Activated T-cell treated with anti-CD3 and anti-CD28 coated beads for 24 hours (primary cell): ENCODE results near the gene HPD.
"Not testable (repeated sequence)": the region's sequence is repeated elsewhere in the genome, so short reads cannot be mapped to it uniquely, and the experiment has no call there.

ENCODE experiments used
- DNase-seq: peaks from one replicate; pipeline ENCODE4 v3.0.0-alpha.2; 2020; ENCODE audit warnings: low read depth

HPD gene

GRCh38 chr12:121866331-121866730 lies 7.7 kb upstream of the HPD start:
- DNase-seq: no peak

GRCh38 chr12:121861636-121862254 lies 3.1 kb upstream of the HPD start:
- no peak for DNase-seq

GRCh38 chr12:121860699-121861098 lies 2.0 kb upstream of the HPD start:
- DNase-seq: not testable (repeated sequence)

DNA sequence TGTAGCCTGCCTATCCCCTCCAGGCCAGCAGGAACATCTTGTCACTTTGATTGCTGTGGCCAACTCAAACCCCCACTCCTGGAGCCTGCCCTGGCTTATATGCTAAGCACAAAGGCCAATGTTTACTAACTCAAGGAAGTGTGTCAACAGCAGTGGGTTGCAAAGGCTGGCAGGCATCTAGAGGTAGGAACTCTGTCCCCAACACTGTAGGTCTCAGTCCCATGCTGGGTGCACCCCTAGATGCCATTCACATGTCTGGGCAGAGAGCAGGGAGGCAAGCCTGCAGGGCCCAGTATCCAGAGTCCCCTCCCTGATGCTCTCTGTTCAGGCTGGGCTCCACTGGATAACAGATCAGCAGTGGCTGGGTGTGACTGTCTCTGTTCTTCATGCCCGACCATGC lies 1.6 kb upstream of the HPD start:
- DNase-seq: no peak

- no peak for DNase-seq
Measured at GRCh38 chr12:121858318-121858661, 369 bp downstream of the HPD start.

DNA sequence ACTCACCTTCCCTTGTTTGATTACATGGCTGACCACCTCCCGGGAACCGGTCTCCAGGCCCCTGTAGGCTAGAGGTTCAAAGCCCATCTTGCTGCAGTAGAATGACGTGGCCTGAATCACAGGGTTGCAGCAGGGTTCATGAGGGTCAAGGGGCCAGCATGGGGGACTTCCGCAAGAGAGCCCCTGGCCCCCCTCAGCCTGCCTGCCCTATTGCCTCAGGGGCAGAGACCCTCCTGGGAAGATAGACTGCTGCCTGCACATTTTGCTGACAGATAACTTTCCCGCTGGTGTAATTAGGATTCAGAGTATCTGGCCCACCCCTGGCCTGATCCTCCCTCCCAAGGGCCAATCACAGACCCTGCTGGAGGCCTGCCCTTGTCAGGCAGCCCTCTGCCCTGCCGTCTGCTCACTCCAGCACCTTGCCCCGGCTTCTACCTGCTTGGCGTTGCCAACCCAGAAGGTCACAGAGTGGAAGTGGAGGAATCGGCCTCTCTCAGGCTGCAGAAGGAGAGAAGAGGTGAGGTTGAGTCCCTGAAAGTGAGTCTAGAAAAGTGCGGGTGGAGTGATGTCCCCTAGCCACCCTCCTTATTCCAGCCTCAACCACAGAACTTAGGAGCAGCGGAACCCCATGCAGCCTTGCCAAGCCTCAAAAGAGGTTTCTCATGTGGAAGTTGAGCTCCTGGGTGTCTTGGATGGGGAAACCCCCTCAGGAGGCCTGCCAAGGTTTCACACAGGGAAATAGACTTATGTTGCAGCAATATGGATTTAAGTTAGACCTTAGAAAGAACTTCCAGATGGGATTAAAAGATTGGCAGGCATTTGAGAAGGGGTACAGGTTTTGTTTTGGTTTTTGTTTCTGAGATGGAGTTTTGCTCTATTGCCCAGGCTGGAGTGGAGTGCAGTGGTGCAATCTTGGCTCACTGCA lies 1.1 kb downstream of the HPD start:
- DNase-seq: no peak

DNA sequence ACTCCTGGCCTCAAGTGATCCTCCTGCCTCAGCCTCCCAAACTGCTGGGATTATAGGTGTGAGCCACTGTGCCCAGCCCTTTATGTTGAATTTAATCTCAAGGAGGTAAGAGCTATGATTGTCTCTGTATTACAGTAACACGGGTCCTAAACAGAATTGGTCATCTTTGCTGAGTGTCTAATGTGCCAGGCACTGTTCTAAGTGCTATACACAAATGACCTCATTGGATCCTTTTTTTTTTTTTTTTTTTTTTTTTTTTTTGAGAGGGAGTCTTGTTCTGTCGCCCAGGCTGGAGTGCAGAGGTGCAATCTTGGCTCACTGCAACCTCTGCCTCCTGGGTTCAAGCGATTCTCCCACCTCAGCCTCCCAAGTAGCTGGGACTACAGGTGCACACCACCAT lies 6.3 kb downstream of the HPD start:
- DNase-seq: not testable (repeated sequence)

DNA sequence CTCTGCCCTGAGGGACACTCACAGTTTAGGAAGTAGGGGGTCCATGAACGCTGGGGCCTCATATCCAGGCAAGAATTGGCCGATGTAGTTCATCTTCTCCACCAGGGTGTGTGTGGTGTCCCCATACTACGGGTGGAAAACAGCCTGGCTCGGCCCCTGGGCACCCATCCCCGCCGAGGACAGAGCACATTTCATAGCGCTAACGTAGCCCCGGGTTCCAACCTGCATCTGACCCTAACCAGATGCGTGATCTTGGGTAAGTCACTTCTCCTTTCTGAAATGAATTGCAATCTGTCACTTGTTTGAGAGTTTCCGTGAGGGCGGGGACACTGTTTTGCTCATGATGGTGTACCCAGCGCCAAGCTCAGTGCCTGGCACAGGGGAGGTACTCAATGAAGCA lies 9.0 kb downstream of the HPD start:
- DNase-seq: no peak

DNA sequence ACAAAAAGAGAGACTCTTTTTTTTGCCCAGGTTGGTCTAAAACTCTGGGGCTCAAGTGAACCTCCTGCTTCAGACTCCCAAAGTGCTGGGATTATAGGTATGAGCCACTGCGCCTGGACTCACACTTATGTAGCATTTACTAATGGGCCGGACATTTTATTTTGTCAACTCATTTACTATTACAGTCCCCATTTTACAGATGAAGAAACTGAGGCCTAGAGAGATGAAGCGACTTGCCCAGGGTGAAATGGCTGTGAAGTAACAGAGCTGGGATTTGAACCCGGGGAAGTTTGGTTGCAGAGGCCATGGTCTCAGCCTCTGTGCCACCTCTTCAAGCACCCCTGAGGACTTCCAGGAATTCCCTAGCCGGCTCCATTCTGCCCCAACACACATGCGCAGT lies 9.4 kb downstream of the HPD start:
- no peak for DNase-seq

GRCh38 chr12:121845701-121846100 lies 13.0 kb downstream of the HPD start:
- no peak for DNase-seq

GRCh38 chr12:121843236-121843982 lies 15.2 kb downstream of the HPD start:
- no peak for DNase-seq

- DNase-seq: no peak
Measured at GRCh38 chr12:121839993-121840761, 18.5 kb downstream of the HPD start.

GRCh38 chr12:121839106-121839992 lies 19.3 kb downstream of the HPD start:
- DNase-seq: peak; percentile 100

DNA sequence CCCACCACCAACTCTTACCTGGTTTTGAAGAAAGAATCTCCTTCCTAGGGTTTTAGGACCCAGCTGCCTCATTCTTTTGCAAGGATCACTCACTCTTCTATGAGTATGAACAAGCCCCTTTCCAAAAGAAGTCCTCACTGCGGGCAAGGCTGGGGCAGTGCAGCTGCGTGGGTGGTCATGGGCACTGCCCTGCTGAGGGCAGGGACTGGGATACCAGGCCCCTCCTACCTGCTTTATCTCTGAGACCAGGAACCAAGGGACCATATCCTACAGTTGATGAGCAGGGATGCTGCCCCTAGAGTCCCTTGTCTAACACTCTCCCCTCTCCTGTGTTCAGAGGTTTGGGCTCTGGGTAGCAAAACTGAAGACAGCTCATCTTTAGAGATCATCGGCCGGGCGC lies 20.5 kb downstream of the HPD start:
- DNase-seq: no peak

GRCh38 chr12:121837680-121838079 lies 21.0 kb downstream of the HPD start:
- no peak for DNase-seq

- DNase-seq: no peak
Measured at GRCh38 chr12:121831571-121832245, 27.0 kb downstream of the HPD start.

DNA sequence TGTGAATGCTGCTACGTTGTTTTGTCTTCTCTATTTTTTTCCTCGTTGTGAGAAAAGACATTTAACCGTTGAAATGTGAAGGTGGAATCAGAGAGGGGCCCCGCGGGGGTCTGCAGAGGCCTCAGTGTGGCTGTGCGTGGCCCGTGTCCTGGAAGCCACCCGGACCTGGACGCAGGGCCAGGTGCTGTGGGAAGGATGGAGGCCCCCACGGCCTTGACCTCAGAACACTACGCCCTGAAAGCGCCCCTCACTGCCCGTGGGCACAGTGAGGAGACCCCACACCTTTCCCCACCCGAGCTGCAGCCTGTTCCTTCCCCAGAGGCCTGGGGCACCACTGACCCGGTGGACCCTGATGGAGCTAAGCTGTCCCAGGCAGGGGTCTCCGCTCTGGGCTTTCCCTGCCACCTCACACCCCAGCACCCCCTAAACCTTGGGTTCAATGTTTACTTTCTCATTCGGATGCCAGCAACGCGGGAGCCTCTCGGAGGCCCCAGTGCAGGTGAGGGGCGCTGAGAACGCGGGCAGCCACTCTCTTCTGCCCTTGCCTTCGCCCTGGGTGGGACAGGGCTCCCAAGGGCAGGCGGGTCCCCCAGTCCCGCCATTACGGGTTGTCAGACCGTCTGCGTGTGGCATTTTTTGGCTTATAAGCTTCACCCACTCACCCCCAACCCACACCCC lies 27.9 kb downstream of the HPD start:
- no peak for DNase-seq

DNA sequence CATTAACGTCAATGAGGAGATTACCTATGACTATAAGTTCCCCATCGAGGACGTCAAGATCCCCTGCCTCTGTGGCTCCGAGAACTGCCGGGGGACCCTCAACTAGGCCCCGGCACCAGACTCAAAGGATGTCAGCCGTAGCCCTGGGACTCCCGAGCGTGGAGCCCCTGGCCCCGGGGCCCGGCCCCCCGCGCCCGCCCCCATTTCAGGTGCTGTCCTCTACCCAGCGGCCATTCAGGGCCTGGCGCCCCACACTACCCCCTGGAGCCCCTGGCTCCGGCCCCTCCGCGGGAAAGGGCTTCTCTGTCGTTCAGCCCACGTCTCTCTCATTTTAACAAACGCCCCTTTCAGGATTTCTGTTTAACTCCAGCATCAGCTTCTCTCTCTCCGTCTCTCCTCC lies 28.5 kb downstream of the HPD start:
- no peak for DNase-seq

DNA sequence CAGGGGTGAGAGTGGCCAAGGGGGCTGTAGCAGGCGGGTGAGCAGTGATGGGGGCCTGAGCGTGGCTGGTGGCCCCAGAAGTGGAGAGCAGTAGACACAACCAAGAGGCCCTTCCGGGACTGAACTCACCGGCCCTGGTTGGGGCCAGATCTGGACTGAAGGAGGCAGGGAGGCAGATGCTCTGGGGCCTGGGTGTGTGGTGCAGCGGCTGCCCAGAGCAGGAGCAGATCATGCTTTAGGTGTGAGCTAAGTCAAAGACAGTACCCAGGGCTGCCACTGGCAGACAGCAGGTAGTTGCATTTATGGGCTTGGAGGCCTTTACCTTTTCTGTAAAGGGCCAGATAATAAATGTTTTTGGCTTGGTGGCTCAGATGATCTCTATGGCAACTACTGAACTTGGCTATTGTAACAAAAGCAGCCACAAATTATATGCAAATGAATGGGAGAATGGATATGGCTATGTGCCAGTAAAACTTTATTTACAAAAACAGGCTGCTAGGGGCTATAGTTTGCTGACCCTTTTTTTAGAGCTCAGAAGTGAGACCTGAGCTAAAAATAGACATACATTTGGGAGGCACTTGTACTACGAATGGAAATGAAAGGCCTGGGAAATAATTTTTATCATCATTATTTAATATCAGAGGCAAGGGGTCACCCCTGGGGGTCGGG lies 29.3 kb downstream of the HPD start:
- no peak for DNase-seq
